Panc1 (cell line): ENCODE results near the gene ZNF500. TPM values are rescaled to one million over a fixed set of nuclear protein-coding genes. Genes with fewer than 3 reads are reported as not detected.

Experiments used
- ATAC-seq: fragments of 200-7000 bp; cut with Tn5 transposase; 2 replicates; pipeline ENCODE4 v1.9.1; 2020; ENCODE audit warnings: mild to moderate bottlenecking, moderate library complexity
- BruUV-seq: library from RNA; stranded (reverse); fragments of 400-500 nt; replicated peaks from 2 replicates; lab custom pipeline; 2021; lab: Mats Ljungman, UMichigan
- CTCF ChIA-PET: fragments of 300-600 bp; sonication (Branson Sonifier 250); formaldehyde crosslinking; loops from one replicate; lab custom pipeline; 2022; ENCODE audit warnings: antibody characterized with exemption; lab: Charles Lee
- POLR2A ChIA-PET: fragments of 300-600 bp; sonication (Branson Sonifier 250); formaldehyde crosslinking; loops from one replicate; lab custom pipeline; 2022; ENCODE audit warnings: antibody characterized with exemption; lab: Charles Lee
- DNase-seq: peaks from one replicate; pipeline ENCODE4 v3.0.0-alpha.2; 2010; ENCODE audit warnings: low read depth, low spot score
- H3K27ac ChIP-seq: 2 replicates; pipeline ENCODE4 v1.5.1; 2011; ENCODE audit warnings: mild to moderate bottlenecking, low read length, inconsistent platforms
- H3K27me3 ChIP-seq: fragments of 200-500 bp; sonication (Bioruptor generic); 2 replicates; pipeline ENCODE4 v1.6.0; 2014; ENCODE audit warnings: low read length, inconsistent platforms; ENCODE audit not compliant: control insufficient read depth, insufficient read depth
- H3K36me3 ChIP-seq: fragments of 200-500 bp; sonication (Bioruptor generic); 2 replicates; pipeline ENCODE4 v1.5.1; 2014; ENCODE audit warnings: inconsistent platforms, mild to moderate bottlenecking, low read length, moderate library complexity; ENCODE audit not compliant: control insufficient read depth, insufficient read depth
- H3K4me1 ChIP-seq: 2 replicates; pipeline ENCODE4 v1.5.1; 2011; ENCODE audit warnings: inconsistent platforms, mild to moderate bottlenecking, low read length, moderate library complexity; ENCODE audit not compliant: control insufficient read depth, insufficient read depth
- H3K4me3 ChIP-seq, 2 experiments: 2 replicates each; pipeline ENCODE4 v1.5.1; 2011 to 2012; ENCODE audit warnings: low read depth in 2 of 2, low read length in 2 of 2, mild to moderate bottlenecking in 2 of 2, inconsistent platforms in 1 of 2, moderate library complexity in 1 of 2
- H3K9me3 ChIP-seq: fragments of 200-500 bp; sonication (Bioruptor generic); 2 replicates; pipeline ENCODE4 v1.5.1; 2014; ENCODE audit warnings: low read depth, mild to moderate bottlenecking, inconsistent platforms, low read length, moderate library complexity; ENCODE audit not compliant: control insufficient read depth, insufficient read depth
- POLR2AphosphoS5 ChIP-seq: IDR thresholded peaks from 2 replicates; pipeline ENCODE4 v1.6.1; 2012; ENCODE audit warnings: mild to moderate bottlenecking, low read depth, low read length, moderate library complexity
- REST ChIP-seq, 2 experiments: IDR thresholded peaks; 2 replicates each; pipeline ENCODE4 v1.6.1; 2011 to 2012; ENCODE audit warnings: low read depth in 2 of 2, control low read depth in 1 of 2, low read length in 1 of 2, mild to moderate bottlenecking in 1 of 2, moderate library complexity in 1 of 2; ENCODE audit not compliant: insufficient read depth in 1 of 2
- SIN3A ChIP-seq: IDR thresholded peaks from 2 replicates; pipeline ENCODE4 v1.6.1; 2012; ENCODE audit warnings: low read depth, mild to moderate bottlenecking, low read length, moderate library complexity, borderline replicate concordance; ENCODE audit not compliant: insufficient read depth
- TCF7L2 ChIP-seq: IDR thresholded peaks from 2 replicates; pipeline ENCODE4 v1.6.1; 2011; ENCODE audit warnings: mild to moderate bottlenecking, low read depth, low read length, inconsistent platforms
- in situ Hi-C: cut with HindIII; loops from 2 replicates; pipeline ENCODE4 v1.10.0; 2016; ENCODE audit warnings: low sequenced_read_pairs, low pct_unique_long_range_greater_than_20kb
- intact Hi-C: fragments of 100-400 bp; cut with micrococcal nuclease; formaldehyde crosslinking; loops from one replicate; pipeline ENCODE4 v1.10.0; 2022; ENCODE audit not compliant: unreplicated experiment
- total RNA-seq: library from RNA; stranded (reverse); gene quantifications from one replicate; pipeline ENCODE4 v1.2.1, GENCODE V29; 2021; ENCODE audit not compliant: unreplicated experiment
- TF ChIP-seq, protein P1 (sequence below): fragments of 450-650 bp; IDR thresholded peaks from 2 replicates; pipeline ENCODE4 v1.5.1; 2017; ENCODE audit warnings: mild to moderate bottlenecking

ZNF500 gene
- total RNA-seq, 1 experiment from 2014 or later, result 25.8 TPM

DNA sequence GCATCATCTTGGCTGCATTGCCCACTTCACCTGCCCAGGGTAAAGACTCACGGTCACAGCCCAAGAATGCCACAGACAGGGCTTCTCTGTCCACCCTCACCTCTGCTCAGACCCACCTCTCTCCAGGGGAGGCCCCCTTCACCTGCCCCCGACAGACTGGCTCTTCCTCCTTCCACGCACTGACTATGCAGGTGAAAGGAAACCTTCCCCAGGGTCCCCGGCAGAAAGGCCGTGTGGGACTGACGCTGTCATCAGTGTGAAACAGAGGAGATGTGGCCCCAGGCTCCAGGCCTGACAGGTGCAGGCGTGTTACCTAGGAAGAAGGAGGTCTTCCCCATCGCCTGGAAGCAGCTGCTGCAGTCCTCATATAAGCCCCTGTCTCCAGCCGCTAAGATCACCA is 44.8 kb upstream of the ZNF500 start:
- intact Hi-C loops, result no loop called here
- CTCF ChIA-PET, result no interaction called here
- ATAC-seq (peak; percentile 51), DNase-seq (no peak)
- TF ChIP-seq SIN3A (no peak), TCF7L2 (no peak), POLR2AphosphoS5 (no peak), REST (IDR thresholded peaks at IDR 0.05; ENCODE audit: insufficient read depth in 1 of 2, low read depth in 2 of 2, low read length in 1 of 2) (no peak)
- TF ChIP-seq, protein P1, sequence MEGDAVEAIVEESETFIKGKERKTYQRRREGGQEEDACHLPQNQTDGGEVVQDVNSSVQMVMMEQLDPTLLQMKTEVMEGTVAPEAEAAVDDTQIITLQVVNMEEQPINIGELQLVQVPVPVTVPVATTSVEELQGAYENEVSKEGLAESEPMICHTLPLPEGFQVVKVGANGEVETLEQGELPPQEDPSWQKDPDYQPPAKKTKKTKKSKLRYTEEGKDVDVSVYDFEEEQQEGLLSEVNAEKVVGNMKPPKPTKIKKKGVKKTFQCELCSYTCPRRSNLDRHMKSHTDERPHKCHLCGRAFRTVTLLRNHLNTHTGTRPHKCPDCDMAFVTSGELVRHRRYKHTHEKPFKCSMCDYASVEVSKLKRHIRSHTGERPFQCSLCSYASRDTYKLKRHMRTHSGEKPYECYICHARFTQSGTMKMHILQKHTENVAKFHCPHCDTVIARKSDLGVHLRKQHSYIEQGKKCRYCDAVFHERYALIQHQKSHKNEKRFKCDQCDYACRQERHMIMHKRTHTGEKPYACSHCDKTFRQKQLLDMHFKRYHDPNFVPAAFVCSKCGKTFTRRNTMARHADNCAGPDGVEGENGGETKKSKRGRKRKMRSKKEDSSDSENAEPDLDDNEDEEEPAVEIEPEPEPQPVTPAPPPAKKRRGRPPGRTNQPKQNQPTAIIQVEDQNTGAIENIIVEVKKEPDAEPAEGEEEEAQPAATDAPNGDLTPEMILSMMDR, result no peak
- no peak overlapping the region for H3K4me3 ChIP-seq
- H3K9me3 ChIP-seq, result no peaks in the 10 kb centered on the region
- BruUV-seq, result no TSS peak
- peaks cover 12% of the 10 kb centered on the region for H3K36me3 ChIP-seq
- POLR2A ChIA-PET, result interaction anchor here (0.7 kb wide), 1 partner anchor 13 kb away, joined by 4 read pairs; no protein-coding TSS in a partner anchor
- H3K27me3 ChIP-seq, result no peaks in the 10 kb centered on the region
- in situ Hi-C loops, result loop anchor here (10.0 kb wide), 1 partner anchor 53 kb away; no protein-coding TSS in a partner anchor
- no peak overlapping the region for H3K27ac ChIP-seq
- H3K4me1 ChIP-seq, result no peaks in the 10 kb centered on the region

DNA sequence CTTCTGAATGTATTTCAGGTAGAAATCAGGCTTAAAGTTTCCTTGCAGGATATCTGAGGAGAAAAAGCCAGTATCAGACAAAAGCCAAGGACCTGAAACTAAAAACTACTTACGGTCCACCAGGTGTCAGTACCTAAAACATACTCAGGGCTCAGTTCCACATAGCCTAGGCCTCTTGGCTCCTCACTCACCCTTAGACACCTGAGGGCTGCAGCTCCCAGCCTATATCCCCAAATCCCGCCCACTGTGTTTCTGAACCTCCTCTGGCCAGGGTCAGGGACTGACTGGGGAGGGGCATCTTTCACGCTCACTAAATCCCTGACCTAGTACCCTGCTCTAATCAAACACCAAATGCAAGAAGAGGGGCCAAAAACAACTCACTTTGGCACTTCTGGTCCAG is 44.3 kb upstream of the ZNF500 start:
- intact Hi-C loops (no loop called here), in situ Hi-C loops (loop anchor here (10.0 kb wide), 1 partner anchor 54 kb away; no protein-coding TSS in a partner anchor)
- Histone ChIP-seq H3K4me1 (no peaks in the 10 kb centered on the region), H3K9me3 (no peaks in the 10 kb centered on the region), H3K4me3 (no peak overlapping the region), H3K36me3 (peaks cover 12% of the 10 kb centered on the region), H3K27ac (no peak overlapping the region), H3K27me3 (no peaks in the 10 kb centered on the region)
- ATAC-seq (peak; percentile 57), DNase-seq (no peak)
- POLR2A ChIA-PET, result no interaction called here
- CTCF ChIA-PET, result interaction anchor here (0.8 kb wide), 1 partner anchor 146 kb away, joined by 8 read pairs; no protein-coding TSS in a partner anchor
- TF ChIP-seq TCF7L2 (no peak), SIN3A (no peak), POLR2AphosphoS5 (no peak), REST (IDR thresholded peaks at IDR 0.05; ENCODE audit: insufficient read depth in 1 of 2, low read depth in 2 of 2, low read length in 1 of 2) (no peak)
- TF ChIP-seq, protein P1, result no peak
- BruUV-seq, result no TSS peak
